Activated T-helper 17 cell treated with anti-CD3 and anti-CD28 coated beads, Interleukin-2, amount 50 U/mL, for 72 hours (primary cell): ENCODE results near the gene ERC2. TPM values are rescaled to one million over a fixed set of nuclear protein-coding genes. Genes with fewer than 3 reads are reported as not detected.

Source experiments
- ATAC-seq: fragments of 150-1000 bp; cut with Tn5 transposase; replicated peaks from 2 replicates; pipeline ENCODE4 v1.10.0; 2021; ENCODE audit warnings: mild to moderate bottlenecking, moderate library complexity
- H3K27ac Mint-ChIP-seq: one replicate; pipeline ENCODE4 v1.8.0; 2022; ENCODE audit warnings: mixed read lengths
- H3K27me3 Mint-ChIP-seq: one replicate; pipeline ENCODE4 v1.8.0; 2022; ENCODE audit warnings: mixed read lengths
- H3K36me3 Mint-ChIP-seq: one replicate; pipeline ENCODE4 v1.8.0; 2022; ENCODE audit warnings: low read depth, mild to moderate bottlenecking, mixed read lengths
- H3K4me1 Mint-ChIP-seq: one replicate; pipeline ENCODE4 v1.8.0; 2022; ENCODE audit warnings: mixed read lengths
- H3K4me3 Mint-ChIP-seq: one replicate; pipeline ENCODE4 v1.8.0; 2022; ENCODE audit warnings: mild to moderate bottlenecking, mixed read lengths
- H3K9me3 Mint-ChIP-seq: one replicate; pipeline ENCODE4 v1.8.0; 2022; ENCODE audit warnings: mixed read lengths
- total RNA-seq, 2 donors: library from RNA; stranded (reverse); gene quantifications; one replicate each; pipeline ENCODE4 v1.2.3, GENCODE V29; 2022

Gene ERC2
- total RNA-seq, 2 donors from 2014 or later = not detected

GRCh38 chr3:55545995-55546394 is 922.3 kb downstream of the ERC2 start:
- Mint-ChIP-seq H3K27ac (no peak overlapping the region), H3K4me3 (no peak overlapping the region), H3K9me3 (no peaks in the 10 kb centered on the region), H3K36me3 (no peaks in the 10 kb centered on the region), H3K4me1 (no peaks in the 10 kb centered on the region), H3K27me3 (no peaks in the 10 kb centered on the region)
- ATAC-seq = no peak

GRCh38 chr3:55544219-55544618 is 924.0 kb downstream of the ERC2 start:
- Mint-ChIP-seq H3K4me3 (no peak overlapping the region), H3K9me3 (no peaks in the 10 kb centered on the region), H3K36me3 (no peaks in the 10 kb centered on the region), H3K4me1 (no peaks in the 10 kb centered on the region), H3K27me3 (no peaks in the 10 kb centered on the region), H3K27ac (no peak overlapping the region)
- no peak for ATAC-seq

GRCh38 chr3:55543181-55543614 is 925.1 kb downstream of the ERC2 start:
- Mint-ChIP-seq H3K9me3 (no peaks in the 10 kb centered on the region), H3K27me3 (no peaks in the 10 kb centered on the region), H3K4me1 (no peaks in the 10 kb centered on the region), H3K4me3 (no peak overlapping the region), H3K36me3 (no peaks in the 10 kb centered on the region), H3K27ac (no peak overlapping the region)
- ATAC-seq = no peak

- Mint-ChIP-seq H3K36me3 (no peaks in the 10 kb centered on the region), H3K9me3 (no peaks in the 10 kb centered on the region), H3K27ac (no peak overlapping the region), H3K4me1 (no peaks in the 10 kb centered on the region), H3K4me3 (no peak overlapping the region), H3K27me3 (no peaks in the 10 kb centered on the region)
- no peak for ATAC-seq
These were observed 926.8 kb downstream of the ERC2 start for GRCh38 chr3:55541456-55541855.

GRCh38 chr3:55541016-55541415 is 927.3 kb downstream of the ERC2 start:
- H3K36me3 Mint-ChIP-seq = no peaks in the 10 kb centered on the region
- no peak overlapping the region for H3K4me3 Mint-ChIP-seq
- H3K27ac Mint-ChIP-seq = no peak overlapping the region

GRCh38 chr3:55540579-55540978 is 927.7 kb downstream of the ERC2 start:
- no peak for ATAC-seq
- no peaks in the 10 kb centered on the region for H3K36me3 Mint-ChIP-seq
- no peak overlapping the region for H3K4me3 Mint-ChIP-seq

More at GRCh38 chr3:55541016-55541415, 927.3 kb downstream of the ERC2 start:
- no peak for ATAC-seq
- Mint-ChIP-seq H3K4me1 (no peaks in the 10 kb centered on the region), H3K27me3 (no peaks in the 10 kb centered on the region), H3K9me3 (no peaks in the 10 kb centered on the region)

GRCh38 chr3:55538158-55538557 is 930.1 kb downstream of the ERC2 start:
- Mint-ChIP-seq H3K36me3 (no peaks in the 10 kb centered on the region), H3K27me3 (no peaks in the 10 kb centered on the region), H3K27ac (no peak overlapping the region), H3K4me1 (no peaks in the 10 kb centered on the region), H3K4me3 (no peak overlapping the region), H3K9me3 (no peaks in the 10 kb centered on the region)
- ATAC-seq = no peak

More at GRCh38 chr3:55540579-55540978, 927.7 kb downstream of the ERC2 start:
- no peaks in the 10 kb centered on the region for H3K4me1 Mint-ChIP-seq
- no peak overlapping the region for H3K27ac Mint-ChIP-seq
- no peaks in the 10 kb centered on the region for H3K9me3 Mint-ChIP-seq
- H3K27me3 Mint-ChIP-seq = no peaks in the 10 kb centered on the region

- H3K9me3 Mint-ChIP-seq = no peaks in the 10 kb centered on the region
- no peaks in the 10 kb centered on the region for H3K36me3 Mint-ChIP-seq
- no peaks in the 10 kb centered on the region for H3K27me3 Mint-ChIP-seq
- H3K4me3 Mint-ChIP-seq = no peak overlapping the region
- no peak overlapping the region for H3K27ac Mint-ChIP-seq
- ATAC-seq = no peak
- H3K4me1 Mint-ChIP-seq = no peaks in the 10 kb centered on the region
These were observed 930.7 kb downstream of the ERC2 start for GRCh38 chr3:55537563-55537962.

- Mint-ChIP-seq H3K4me1 (no peaks in the 10 kb centered on the region), H3K9me3 (no peaks in the 10 kb centered on the region), H3K36me3 (no peaks in the 10 kb centered on the region), H3K27ac (no peak overlapping the region), H3K27me3 (no peaks in the 10 kb centered on the region), H3K4me3 (no peak overlapping the region)
- ATAC-seq = no peak
These were observed 931.1 kb downstream of the ERC2 start for GRCh38 chr3:55537129-55537528.

- H3K4me1 Mint-ChIP-seq = no peaks in the 10 kb centered on the region
- H3K9me3 Mint-ChIP-seq = no peaks in the 10 kb centered on the region
- H3K36me3 Mint-ChIP-seq = no peaks in the 10 kb centered on the region
- H3K27me3 Mint-ChIP-seq = no peaks in the 10 kb centered on the region
- no peak for ATAC-seq
- H3K4me3 Mint-ChIP-seq = no peak overlapping the region
- no peak overlapping the region for H3K27ac Mint-ChIP-seq
These were observed 933.4 kb downstream of the ERC2 start for GRCh38 chr3:55534876-55535275.

- Mint-ChIP-seq H3K36me3 (no peaks in the 10 kb centered on the region), H3K9me3 (no peaks in the 10 kb centered on the region)
These were observed 935.5 kb downstream of the ERC2 start for GRCh38 chr3:55532806-55533205.

GRCh38 chr3:55531321-55531720 is 936.9 kb downstream of the ERC2 start:
- no peaks in the 10 kb centered on the region for H3K27me3 Mint-ChIP-seq
- H3K4me1 Mint-ChIP-seq = no peaks in the 10 kb centered on the region
- H3K4me3 Mint-ChIP-seq = no peak overlapping the region
- H3K36me3 Mint-ChIP-seq = no peaks in the 10 kb centered on the region
- H3K9me3 Mint-ChIP-seq = no peaks in the 10 kb centered on the region
- no peak overlapping the region for H3K27ac Mint-ChIP-seq
- ATAC-seq = no peak

More at GRCh38 chr3:55532806-55533205, 935.5 kb downstream of the ERC2 start:
- Mint-ChIP-seq H3K4me3 (no peak overlapping the region), H3K4me1 (no peaks in the 10 kb centered on the region), H3K27me3 (no peaks in the 10 kb centered on the region), H3K27ac (no peak overlapping the region)
- ATAC-seq = no peak

GRCh38 chr3:55527361-55527760 is 940.9 kb downstream of the ERC2 start:
- no peak overlapping the region for H3K27ac Mint-ChIP-seq
- ATAC-seq = no peak
- H3K36me3 Mint-ChIP-seq = no peaks in the 10 kb centered on the region
- H3K27me3 Mint-ChIP-seq = peaks cover 4% of the 10 kb centered on the region
- H3K9me3 Mint-ChIP-seq = peaks cover 4% of the 10 kb centered on the region
- no peak overlapping the region for H3K4me3 Mint-ChIP-seq
- no peaks in the 10 kb centered on the region for H3K4me1 Mint-ChIP-seq

GRCh38 chr3:55526332-55527030 is 941.8 kb downstream of the ERC2 start:
- H3K36me3 Mint-ChIP-seq = no peaks in the 10 kb centered on the region

GRCh38 chr3:55525436-55525835 is 942.8 kb downstream of the ERC2 start:
- peaks cover 4% of the 10 kb centered on the region for H3K27me3 Mint-ChIP-seq
- H3K4me3 Mint-ChIP-seq = no peak overlapping the region
- H3K27ac Mint-ChIP-seq = no peak overlapping the region
- no peaks in the 10 kb centered on the region for H3K4me1 Mint-ChIP-seq
- H3K36me3 Mint-ChIP-seq = no peaks in the 10 kb centered on the region
- peaks cover 4% of the 10 kb centered on the region for H3K9me3 Mint-ChIP-seq
- ATAC-seq = no peak

More at GRCh38 chr3:55526332-55527030, 941.8 kb downstream of the ERC2 start:
- Mint-ChIP-seq H3K4me1 (no peaks in the 10 kb centered on the region), H3K27ac (no peak overlapping the region), H3K4me3 (no peak overlapping the region), H3K9me3 (peaks cover 4% of the 10 kb centered on the region), H3K27me3 (peaks cover 4% of the 10 kb centered on the region)
- no peak for ATAC-seq
